Choroid plexus epithelial cell (primary cell): ENCODE data around the gene SYNPO2.

Source experiments
- DNase-seq: peaks from one replicate; pipeline ENCODE4 v3.0.0-alpha.2; 2010; ENCODE audit warnings: low read depth
- H3K4me3 ChIP-seq: 2 replicates; pipeline ENCODE4 v1.5.1; 2011; ENCODE audit warnings: low read depth, mild to moderate bottlenecking, control low read depth, low read length, moderate library complexity
- CTCF ChIP-seq: conservative IDR thresholded peaks from 2 replicates; pipeline ENCODE4 v1.5.1; 2011; ENCODE audit warnings: low read depth, mild to moderate bottlenecking, control low read depth, inconsistent platforms, low read length, moderate library complexity

Gene SYNPO2

DNA sequence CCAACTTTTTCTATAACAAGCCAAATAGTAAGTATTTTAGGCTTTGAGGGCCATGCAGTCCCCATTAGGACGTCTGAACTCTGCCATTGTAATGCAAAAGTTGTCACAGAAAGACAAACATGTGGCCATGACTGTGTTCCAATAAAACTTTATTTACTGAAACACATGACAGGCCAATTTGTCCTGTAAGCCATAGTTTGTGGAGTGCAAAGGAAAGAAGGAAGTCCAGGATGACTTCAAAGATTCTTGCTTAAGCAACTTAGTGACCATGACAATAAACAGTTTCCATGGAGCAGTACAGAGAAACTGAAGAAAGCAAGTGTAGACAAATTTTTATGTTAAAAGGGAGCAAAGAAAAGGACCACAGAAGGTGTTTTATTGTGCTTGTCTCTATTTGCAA is 212.0 kb downstream of the SYNPO2 start:
- no peak for TF ChIP-seq CTCF
- no peak for DNase-seq
- no peak overlapping the region for H3K4me3 ChIP-seq

DNA sequence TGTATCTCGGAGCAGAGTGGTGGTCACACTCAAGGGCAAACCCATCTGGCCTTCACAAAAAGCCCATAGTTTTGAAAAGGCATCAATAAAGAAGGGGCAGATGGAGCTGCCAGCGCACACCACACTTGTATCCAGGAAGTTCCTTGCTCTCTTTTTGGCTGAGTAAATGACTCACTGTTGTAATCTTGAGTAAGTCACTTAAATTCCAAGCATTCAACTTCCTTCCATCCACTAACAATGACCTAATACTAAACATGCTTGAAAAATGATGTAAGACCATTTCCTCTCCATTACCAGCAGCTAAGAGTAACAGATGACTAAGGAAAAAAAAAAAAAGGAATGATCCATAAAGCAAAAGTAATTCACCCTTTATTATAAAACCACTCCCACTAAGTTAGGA is 214.6 kb downstream of the SYNPO2 start:
- no peak for TF ChIP-seq CTCF
- peak; percentile 98 for DNase-seq
- no peak overlapping the region for H3K4me3 ChIP-seq

DNA sequence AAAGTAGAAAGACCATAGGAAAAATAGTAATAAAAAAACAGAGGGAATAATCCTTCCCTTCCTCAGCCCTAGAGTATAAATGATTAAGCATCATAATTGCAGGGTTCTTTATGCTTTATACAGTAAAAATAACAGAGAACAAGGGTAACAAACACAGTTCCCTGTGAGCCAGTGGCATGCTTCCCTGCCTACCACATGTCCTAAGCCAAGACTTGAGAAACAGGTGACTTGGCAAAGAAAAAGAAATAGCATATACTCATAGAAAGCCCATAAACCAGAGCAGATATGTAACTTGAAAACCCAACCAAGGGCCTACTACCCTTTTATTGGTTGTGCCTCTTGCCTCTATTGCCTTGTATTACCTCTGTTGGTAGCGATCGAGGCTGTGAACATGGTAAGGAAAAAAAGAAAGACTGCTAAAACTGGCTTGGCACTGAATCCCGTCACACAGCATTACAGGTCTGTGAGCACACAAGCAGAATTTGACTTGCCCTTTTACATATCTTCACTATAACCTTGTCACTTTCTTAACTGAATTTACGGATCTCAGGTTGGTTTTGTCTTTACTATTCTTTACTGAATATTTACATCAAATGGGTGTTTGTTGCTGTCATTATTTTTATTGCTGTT is 216.1 kb downstream of the SYNPO2 start:
- TF ChIP-seq CTCF: no peak
- DNase-seq: no peak
- no peak overlapping the region for H3K4me3 ChIP-seq

DNA sequence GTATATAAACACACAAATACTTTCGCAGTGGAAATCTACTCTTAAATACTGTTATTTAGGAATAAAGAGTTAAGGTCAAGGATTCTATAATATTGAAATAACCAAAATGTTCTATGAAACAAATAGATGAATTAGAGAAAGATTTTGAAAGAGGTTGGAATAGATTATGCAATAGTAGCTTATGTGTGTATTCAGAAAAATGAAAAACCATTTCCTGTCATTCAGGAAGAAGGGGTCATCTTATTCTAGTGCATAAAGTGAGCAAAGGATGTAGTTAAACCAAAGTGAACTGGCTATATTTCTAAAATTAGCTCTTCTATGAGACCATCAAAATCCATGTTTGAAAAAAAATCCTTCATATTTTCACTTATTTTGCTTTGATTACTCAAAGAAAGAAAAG is 217.0 kb downstream of the SYNPO2 start:
- TF ChIP-seq CTCF: no peak
- no peak overlapping the region for H3K4me3 ChIP-seq
- DNase-seq: peak; percentile 56

GRCh38 chr4:119106036-119107000 is 217.7 kb downstream of the SYNPO2 start:
- no peak for DNase-seq
- TF ChIP-seq CTCF: no peak
- H3K4me3 ChIP-seq: no peak overlapping the region

DNA sequence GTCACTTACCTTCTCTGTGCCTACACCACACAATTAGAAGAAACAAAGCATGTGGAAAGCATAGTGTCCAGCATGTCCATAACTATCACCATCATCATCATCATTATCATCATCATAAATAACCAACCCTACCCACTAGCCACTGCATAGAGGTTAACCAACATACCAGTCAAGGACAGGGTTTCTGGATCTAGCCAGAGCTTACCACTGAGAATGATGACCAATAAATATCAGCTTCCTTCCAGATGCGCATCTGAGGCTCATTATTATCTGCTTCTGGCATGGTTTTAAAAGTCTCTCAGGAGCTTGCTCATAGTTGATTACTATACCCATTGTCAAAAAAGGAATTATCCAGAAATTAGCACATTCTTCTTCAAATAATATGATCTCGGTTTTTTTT is 221.5 kb downstream of the SYNPO2 start:
- no peak for TF ChIP-seq CTCF
- no peak for DNase-seq
- no peak overlapping the region for H3K4me3 ChIP-seq
